HG03025 (cell line): ENCODE results near the gene CHN1.

ENCODE experiments used
- ATAC-seq: cut with Tn5 transposase; IDR thresholded peaks from one replicate; pipeline ENCODE4 v1.9.1; 2021; ENCODE audit warnings: mild to moderate bottlenecking, moderate library complexity; ENCODE audit not compliant: unreplicated experiment, low FRiP score

The CHN1 gene

DNA sequence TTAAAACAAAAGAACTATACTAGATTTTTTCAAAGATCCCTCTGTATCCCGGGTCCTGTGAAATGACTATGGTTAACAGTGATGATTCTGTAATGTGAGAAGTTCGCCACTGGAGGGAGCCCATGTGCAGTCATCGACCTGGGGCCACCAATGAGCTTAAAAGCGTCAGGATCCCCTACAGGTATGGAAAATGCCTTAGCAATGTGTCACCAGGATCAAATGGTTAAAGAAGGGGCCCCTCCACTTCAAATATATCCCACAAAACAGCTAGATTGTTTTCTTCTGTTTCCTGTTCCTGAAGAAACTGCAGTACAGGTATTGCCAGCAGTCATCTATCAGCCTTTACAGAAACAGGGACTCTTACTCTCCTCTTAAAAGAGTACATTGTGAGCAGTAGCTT, 256.2 kb downstream of the CHN1 start:
- no peak for ATAC-seq
